HG02623 (cell line): ENCODE data around the gene MYOM1.

ENCODE experiments used
- ATAC-seq: cut with Tn5 transposase; IDR thresholded peaks from one replicate; pipeline ENCODE4 v1.9.1; 2021; ENCODE audit warnings: moderate library complexity; ENCODE audit not compliant: unreplicated experiment

The MYOM1 gene

DNA sequence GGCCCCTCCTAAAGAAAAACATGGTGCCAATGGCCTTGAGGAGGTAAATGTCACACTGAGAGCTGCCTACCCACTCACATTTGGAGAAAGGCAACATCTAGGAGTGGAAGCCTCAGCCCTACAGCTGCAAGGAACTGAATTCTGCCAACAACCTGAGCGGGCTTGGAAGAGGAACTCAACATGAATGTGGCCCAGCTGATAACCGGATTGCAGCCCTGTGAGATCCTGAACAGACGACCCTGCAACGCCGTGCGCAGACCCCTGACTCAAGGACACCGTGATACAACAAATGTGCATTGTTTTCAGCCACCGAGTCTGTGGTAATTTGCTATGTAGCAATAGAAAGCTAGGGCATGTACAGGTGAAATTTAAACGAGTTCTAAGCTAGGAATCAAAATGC is 99.4 kb downstream of the MYOM1 start:
- ATAC-seq: no peak

DNA sequence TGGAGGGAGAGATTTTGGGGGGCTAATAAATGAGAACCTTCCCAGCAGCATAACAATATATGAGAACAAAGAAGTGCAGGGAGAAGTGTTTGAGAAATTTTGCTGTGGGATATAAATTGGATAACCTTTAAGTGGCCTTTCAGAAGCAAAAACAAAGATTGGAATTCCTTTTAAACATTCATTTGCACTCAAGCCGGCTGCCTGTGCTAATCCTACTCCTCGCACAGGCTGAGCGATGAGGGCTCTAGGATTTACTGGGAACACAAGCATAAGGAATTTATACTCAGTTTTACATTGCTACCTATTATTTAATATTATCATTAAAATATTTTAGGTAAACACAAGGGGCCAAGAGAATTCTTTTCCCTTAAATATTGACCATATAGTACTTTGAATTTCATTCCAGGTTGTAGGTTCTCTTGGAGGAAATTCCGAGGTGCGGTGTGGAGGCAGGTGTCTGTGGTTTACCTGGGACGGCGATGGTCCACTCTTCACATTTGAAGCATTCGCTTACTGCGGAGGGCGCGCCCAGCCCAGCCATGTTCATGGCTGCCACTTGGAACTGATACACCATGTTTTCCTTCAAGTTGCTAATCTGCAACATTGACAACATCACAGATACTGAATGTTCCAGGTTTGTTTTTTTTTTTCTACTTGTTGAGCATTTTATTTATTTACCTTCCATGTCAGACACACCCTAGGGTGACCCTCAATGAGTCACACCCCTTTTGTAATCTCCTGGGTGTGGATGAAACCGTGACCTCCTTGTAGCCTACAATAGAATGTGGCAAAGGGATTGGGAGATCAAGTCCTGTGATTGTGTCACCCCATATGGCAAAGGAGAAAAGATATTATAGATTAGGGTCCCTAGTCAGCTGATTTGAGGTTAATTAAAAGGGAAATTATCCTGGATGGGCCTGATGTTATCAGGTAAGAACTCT is 100.1 kb downstream of the MYOM1 start:
- ATAC-seq: no peak

DNA sequence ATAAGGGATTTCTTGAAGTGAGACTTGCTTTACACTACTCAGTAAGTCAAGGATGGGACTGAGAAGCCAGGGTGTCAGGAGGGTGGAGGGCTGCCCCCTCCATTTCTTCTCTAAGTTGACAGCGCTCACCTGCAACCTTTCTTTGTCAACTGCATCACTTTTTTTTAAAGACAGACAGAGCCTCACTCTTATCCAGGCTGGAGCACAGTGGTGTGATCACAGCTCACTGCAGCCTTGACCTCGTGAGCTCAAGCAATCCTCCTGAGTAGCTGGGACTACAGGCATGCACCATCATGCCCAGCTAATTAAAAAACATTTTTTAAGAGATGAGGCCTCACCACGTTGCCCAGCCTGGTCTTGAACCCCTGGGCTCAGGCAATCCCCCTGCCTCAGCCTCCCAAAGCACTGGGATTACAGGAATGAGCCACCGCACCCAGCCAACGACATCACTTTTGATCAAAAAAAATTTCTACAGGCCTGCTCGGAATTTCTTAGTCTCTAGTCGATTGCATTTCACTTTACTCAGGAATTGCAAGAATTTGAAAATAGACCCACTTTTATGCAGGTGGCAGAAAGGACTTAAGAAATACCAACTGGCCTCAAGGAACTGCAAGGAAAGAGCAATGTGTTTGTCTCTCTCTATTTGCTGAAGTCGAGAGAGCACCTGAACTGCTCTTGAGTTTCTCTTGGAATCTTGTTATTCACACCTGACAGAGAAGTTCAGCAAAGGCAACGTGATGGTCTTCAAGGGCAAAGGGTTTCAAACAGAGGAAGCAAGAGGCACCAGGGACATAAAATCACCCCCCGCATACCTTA is 101.4 kb downstream of the MYOM1 start:
- ATAC-seq: no peak

- ATAC-seq: no peak
Observed at GRCh38 chr18:3117493-3118192, 102.1 kb downstream of the MYOM1 start.

DNA sequence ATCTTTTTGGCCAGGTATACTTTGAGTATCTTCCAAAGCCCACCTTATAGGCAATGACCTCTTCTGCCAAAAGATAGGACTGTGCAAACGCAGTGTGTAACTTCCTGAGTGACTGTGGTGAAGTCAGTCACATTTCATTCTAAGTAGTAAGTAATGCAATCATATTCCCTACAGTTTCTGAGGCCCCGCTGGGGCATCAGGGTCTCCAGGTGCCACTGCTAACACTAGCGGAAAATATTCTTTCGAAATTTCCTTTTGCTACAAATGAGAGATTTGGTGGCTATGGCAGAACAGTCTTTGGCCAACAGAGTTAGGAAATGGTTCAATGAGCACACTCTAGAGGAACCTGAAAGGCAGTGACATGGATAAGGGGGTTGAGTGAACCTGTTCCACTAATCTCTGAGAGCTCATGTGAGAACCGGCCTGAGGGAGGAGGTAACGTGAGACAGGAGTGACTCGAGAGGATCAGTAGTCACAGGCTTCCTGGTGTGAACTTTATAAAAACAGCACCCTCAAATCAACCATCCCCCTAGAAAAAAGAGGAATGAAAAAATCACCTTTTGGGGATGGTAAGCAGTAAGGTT is 104.2 kb downstream of the MYOM1 start:
- no peak for ATAC-seq

DNA sequence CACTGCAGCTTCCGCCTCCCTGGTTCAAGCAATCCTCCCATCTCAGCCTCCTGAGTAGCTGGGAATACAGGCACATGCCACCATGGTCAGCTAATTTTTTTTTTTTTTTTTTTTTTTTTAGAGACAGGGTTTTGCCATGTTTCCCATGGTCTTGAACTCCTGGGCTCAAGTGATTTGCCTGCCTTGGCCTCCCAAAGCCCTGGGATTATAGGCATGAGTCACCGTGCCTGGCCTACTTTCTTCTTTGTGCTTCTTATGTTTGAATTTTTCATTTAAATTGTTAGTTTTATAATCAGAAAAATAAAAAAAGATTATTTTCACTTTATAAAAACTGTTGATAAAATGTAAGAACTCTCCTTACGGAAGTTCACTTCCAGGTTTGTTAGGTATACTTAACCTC is 105.3 kb downstream of the MYOM1 start:
- ATAC-seq: no peak

GRCh38 chr18:3114026-3114425 is 105.7 kb downstream of the MYOM1 start:
- no peak for ATAC-seq

DNA sequence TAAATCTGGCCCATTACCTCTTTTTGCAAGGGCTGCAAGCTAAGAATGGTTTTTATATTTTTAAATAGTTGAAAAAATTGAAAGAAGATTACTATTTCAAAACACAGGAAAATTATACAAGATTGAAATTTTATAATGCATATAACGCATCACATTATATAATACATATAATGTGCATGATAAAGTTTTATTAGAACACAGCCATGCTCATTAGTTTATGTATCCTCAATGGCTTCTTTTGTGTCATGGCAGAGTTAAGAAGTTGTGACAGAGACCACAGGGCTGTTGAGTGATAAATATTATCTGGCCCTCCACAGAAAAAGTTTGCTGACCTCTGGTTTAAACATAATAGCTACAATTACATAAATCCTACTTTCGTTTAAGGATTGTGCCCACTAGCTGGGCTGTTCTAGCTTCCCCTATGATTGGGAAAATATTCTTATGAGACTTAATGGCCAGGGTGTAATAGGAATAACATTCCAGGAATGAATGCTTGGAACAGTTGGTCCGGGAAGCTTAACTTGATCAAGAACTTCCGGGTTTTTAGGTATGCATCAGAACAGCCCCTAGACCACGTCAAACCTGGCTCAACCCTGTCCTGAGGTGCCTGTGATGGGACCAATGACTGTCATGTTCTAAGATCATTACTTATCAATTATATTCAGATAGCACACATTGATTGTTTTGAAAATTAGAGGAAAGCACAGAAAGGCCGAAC is 108.1 kb downstream of the MYOM1 start:
- ATAC-seq: no peak

DNA sequence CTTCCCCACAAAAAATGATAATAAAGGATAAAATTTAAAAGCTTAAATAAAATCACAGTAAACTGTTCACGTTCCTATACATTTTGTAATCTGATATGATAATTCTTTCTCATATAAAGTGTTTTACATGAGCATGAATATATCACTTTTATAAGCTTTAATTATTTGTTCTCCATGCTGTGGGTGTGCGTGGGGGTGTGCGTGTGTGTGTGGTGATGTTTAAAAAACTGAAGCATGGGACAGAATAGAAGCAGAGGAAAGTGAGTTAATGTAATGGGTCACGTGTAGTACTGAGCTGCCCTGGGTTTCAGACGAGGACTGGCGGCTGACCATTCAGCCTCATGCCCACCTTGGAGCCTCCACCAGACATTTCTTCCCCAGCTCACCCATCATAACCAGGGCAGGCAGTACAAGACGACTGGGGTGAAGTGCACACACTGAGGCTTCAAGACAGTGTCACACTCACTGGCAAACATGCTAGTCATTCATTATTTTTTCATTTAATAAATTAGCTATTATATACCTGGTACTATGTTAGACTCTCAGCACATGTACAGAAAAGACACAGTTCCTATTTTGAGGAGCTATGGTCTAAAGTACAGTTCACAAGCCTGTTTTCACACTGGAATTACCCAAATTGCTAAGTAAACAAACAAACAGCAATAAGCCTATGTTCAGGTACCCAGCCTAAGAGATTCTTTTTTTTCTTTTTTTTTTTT is 109.6 kb downstream of the MYOM1 start:
- no peak for ATAC-seq

- ATAC-seq: no peak
Observed at GRCh38 chr18:3107740-3108151, 112.0 kb downstream of the MYOM1 start.

GRCh38 chr18:3104190-3105054 is 115.3 kb downstream of the MYOM1 start:
- ATAC-seq: no peak

- ATAC-seq: no peak
Observed at GRCh38 chr18:3103576-3103975, 116.2 kb downstream of the MYOM1 start.

DNA sequence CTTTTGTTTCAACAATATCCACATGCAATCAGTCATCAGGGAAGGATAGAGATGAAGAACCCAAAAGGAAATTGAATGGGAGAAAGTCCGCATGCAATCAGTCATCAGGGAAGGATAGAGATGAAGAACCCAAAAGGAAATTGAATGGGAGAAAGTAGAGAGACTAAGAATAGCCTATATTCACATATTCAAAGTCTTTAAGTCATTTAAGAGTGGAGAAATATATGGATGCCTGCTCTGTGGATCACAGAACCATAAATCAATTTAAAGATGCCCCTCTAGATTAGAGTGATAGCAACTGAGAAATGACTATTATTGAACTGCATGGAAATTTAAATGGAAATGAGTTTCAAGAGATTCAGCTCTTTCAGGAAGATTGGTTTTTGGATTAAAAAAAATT is 116.8 kb downstream of the MYOM1 start:
- no peak for ATAC-seq

- no peak for ATAC-seq
Observed at GRCh38 chr18:3100498-3101132, 119.2 kb downstream of the MYOM1 start.

GRCh38 chr18:3099327-3099726 is 120.4 kb downstream of the MYOM1 start:
- no peak for ATAC-seq

GRCh38 chr18:3097082-3097481 is 122.7 kb downstream of the MYOM1 start:
- no peak for ATAC-seq

DNA sequence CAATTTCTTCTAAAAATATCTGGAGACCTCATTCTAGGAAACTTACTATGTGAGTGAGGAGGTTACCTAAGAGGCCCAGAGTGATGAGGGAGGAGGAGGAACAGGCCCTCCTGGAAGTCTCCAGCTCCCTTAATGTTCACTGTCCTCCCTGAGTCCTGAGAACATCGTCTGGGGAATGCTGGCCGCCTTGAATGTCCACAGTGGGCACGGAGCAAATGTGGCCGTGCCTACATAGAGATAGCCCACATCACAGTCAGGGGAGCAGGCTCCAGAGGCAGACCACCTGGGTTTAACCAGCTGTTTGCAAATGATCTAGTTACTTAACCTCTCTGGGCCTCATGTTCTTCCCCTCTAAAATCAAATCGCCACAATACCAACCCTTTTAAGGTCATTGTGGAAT is 123.8 kb downstream of the MYOM1 start:
- ATAC-seq: no peak

DNA sequence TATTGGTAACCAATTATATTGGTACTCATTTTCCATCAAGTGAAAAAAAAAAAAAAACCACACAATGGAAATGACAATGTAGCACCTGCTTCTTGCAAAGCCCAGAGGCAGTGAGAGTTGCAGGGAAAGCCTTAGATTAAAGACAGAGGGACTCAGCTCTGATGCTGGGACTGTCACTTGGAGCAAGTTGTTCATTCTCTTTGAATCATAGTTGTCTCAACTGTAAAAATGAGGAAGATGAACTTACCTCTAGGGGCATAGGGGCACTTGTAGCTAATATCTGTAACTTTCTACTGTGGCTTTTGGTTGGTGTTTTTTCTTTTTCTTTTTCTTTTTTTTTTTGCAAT is 125.5 kb downstream of the MYOM1 start:
- no peak for ATAC-seq
